ENCODE results near the gene EFNB2. TPM values are rescaled to one million over a fixed set of nuclear protein-coding genes. Genes with fewer than 3 reads are reported as not detected.
A peak's percentile ranks its signal among the peaks of the same experiment; 100 is the strongest.

Gene EFNB2
- total RNA-seq, 1 experiment from 2014 or later = 5.2 TPM

DNA sequence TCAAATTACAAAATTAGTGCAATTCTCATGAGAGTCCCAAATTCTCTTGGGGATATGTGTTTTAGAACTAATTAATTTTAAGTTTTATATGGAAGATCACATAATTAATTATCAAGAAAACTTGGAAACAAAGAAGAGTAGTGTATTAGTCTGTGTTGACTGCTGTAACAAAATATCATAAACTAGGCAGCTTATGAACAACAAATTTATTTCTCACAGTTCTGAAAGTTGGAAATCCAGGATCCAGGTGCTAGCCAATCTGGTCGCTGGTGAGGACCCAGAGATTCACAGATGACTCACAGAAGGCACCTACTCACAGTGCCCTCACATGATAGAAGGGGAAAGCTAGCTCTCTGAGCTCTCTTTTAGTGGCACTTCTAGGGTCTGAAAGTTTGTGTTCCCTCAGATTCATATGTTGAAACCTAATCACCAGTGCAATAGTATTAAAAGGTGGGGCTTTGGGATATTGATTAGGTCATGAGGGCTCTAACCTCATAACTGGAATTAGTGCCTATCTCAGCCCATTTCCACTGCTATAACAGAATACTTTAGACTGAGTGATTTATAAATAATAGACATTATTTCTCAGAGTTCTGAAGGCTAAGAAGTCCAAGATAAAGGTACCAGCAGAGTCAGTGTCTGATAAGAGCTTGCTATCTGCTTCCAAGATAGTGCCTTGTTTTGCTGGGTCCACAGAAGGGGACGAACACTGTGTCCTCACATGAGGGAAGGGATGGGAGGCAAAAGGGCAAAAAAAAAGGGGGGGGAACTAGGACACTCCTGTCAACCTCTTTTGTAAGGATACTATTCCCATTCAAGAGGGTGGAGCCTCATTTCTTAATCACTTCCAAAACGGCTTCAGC lies 34.0 kb upstream of the EFNB2 start:
- ChIA-PET CTCF (no interaction called here), POLR2A (ENCODE audit: low non-redundant PET) (interaction anchor here (0.7 kb wide), 1 partner anchor 26 kb away, joined by 4 read pairs; no protein-coding TSS in a partner anchor)

DNA sequence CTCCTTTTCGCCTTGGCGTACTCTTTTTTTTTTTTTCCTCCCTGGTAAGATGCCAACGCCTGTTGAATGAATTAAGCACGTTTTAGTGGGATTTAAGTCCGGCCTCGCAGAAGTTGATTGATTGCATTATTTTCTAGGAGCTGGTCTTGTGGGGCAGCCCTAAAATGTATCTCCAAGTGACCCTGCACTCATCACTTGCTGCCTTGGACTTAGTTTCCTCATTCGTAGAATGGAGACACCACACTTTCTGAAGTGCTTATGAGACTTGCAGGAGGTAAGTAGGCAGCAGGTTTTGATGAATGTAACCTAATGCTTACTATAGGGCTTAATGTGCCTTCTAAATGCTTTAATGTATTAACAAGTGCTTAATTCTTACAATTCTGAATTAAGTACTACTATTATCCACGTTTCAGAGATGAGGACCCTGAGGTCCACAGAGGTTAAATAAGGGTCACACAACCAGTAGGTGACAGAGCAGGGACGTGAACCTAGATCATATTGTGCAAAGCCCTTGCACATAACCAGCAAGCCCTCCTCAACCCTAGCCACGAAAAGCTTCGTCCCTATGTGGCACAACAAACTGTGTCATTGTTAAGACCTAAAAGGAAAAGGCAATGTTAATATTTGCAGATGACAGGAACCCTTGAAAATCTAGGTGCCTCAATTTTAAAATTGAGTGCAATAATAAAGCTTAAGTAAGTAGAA lies 33.0 kb upstream of the EFNB2 start:
- H3K27ac ChIP-seq (ENCODE audit: low read depth, low read length, poor library complexity, severe bottlenecking) = peak overlapping the region; percentile 95
- TSS peak; percentile 78 for BruUV-seq (replicated peaks)
- DNase-seq (ENCODE audit: low spot score) = no peak
- intact Hi-C loops (cut with micrococcal nuclease; ENCODE audit: unreplicated experiment) = no loop called here
- no peaks in the 10 kb centered on the region for H3K9me3 ChIP-seq (ENCODE audit: low read depth, low read length, poor library complexity, severe bottlenecking)
- no peaks in the 10 kb centered on the region for H3K36me3 ChIP-seq (ENCODE audit: insufficient read depth, low read length, poor library complexity, severe bottlenecking)
- peak overlapping the region; percentile 88 for H3K4me3 ChIP-seq (ENCODE audit: low read depth, low read length, poor library complexity, severe bottlenecking)
- ChIA-PET CTCF (interaction anchor here (1.0 kb wide), 1 partner anchor 32 kb away, joined by 3 read pairs; no protein-coding TSS in a partner anchor), POLR2A (ENCODE audit: low non-redundant PET) (no interaction called here)
- peaks cover 28% of the 10 kb centered on the region for H3K4me1 ChIP-seq (ENCODE audit: insufficient read depth, low read length, poor library complexity, severe bottlenecking)
- no peaks in the 10 kb centered on the region for H3K27me3 ChIP-seq (replicated peaks; ENCODE audit: insufficient read depth, low read depth, low read length, poor library complexity)
- TF ChIP-seq, protein P1, sequence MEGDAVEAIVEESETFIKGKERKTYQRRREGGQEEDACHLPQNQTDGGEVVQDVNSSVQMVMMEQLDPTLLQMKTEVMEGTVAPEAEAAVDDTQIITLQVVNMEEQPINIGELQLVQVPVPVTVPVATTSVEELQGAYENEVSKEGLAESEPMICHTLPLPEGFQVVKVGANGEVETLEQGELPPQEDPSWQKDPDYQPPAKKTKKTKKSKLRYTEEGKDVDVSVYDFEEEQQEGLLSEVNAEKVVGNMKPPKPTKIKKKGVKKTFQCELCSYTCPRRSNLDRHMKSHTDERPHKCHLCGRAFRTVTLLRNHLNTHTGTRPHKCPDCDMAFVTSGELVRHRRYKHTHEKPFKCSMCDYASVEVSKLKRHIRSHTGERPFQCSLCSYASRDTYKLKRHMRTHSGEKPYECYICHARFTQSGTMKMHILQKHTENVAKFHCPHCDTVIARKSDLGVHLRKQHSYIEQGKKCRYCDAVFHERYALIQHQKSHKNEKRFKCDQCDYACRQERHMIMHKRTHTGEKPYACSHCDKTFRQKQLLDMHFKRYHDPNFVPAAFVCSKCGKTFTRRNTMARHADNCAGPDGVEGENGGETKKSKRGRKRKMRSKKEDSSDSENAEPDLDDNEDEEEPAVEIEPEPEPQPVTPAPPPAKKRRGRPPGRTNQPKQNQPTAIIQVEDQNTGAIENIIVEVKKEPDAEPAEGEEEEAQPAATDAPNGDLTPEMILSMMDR (conservative IDR thresholded peaks at IDR 0.05; ENCODE audit: low read depth, low read length) = no peak
- no peak for TF ChIP-seq EZH2 (IDR thresholded peaks at IDR 0.05; ENCODE audit: borderline replicate concordance, low read depth, low read length, poor library complexity, severe bottlenecking)

More for the DNA sequence above, 34.0 kb upstream of the EFNB2 start:
- BruUV-seq (replicated peaks) = no TSS peak
- intact Hi-C loops (cut with micrococcal nuclease; ENCODE audit: unreplicated experiment) = no loop called here
- Histone ChIP-seq H3K9me3 (ENCODE audit: low read depth, low read length, poor library complexity, severe bottlenecking) (no peaks in the 10 kb centered on the region), H3K4me3 (ENCODE audit: low read depth, low read length, poor library complexity, severe bottlenecking) (no peak overlapping the region), H3K27ac (ENCODE audit: low read depth, low read length, poor library complexity, severe bottlenecking) (no peak overlapping the region), H3K27me3 (replicated peaks; ENCODE audit: insufficient read depth, low read depth, low read length, poor library complexity) (no peaks in the 10 kb centered on the region), H3K36me3 (ENCODE audit: insufficient read depth, low read length, poor library complexity, severe bottlenecking) (no peaks in the 10 kb centered on the region), H3K4me1 (ENCODE audit: insufficient read depth, low read length, poor library complexity, severe bottlenecking) (peaks cover 24% of the 10 kb centered on the region)
- no peak for TF ChIP-seq EZH2 (IDR thresholded peaks at IDR 0.05; ENCODE audit: borderline replicate concordance, low read depth, low read length, poor library complexity, severe bottlenecking)
- TF ChIP-seq, protein P1 (conservative IDR thresholded peaks at IDR 0.05; ENCODE audit: low read depth, low read length) = no peak
- DNase-seq (ENCODE audit: low spot score) = no peak

DNA sequence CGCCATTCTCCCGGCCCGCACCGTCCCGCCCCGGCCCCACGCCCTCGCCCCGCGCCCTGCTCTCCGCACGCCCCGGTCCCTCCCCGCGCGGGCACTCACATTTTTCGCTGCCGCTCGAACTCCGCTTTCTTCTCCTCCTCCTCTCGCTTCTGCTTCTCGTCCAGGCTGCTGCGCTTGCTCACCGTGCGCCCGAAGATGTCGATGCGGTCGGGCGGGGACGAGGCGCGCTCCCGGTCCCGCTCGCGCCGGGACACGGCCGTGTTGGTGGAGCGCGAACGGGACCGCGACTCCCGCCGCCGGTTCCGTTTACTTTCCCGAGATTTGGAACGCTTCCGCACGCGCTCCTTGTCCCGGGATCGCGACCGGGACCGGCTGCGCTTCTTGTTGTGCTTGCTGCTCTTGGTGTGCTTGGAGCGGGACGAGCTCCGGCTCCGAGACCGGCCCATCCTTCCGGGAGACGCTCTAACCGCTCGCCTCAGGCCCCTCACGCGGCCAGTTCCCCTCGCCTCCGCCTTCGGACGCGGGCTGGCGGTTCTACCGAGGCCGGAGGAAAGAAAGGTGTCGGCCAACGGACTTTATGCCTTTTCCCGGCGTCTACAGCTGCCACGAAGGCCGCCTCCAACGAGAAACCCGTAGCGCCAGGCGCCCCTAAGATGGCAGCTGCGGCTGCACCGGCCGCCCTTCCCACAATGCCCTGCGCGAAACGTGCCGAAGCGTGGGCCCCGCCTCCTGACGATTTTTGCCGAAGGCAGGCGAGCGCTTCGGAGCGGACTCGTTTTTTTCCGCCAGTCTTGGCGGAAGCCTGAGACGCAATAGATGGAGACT lies 32.2 kb upstream of the EFNB2 start, which contains the start of gene ARGLU1:
Gene ARGLU1 (minus strand): TSS at position 664 of the 825 bp plus-strand sequence. CDS start 218 bp downstream, at position 446.
- Histone ChIP-seq H3K4me3 (ENCODE audit: low read depth, low read length, poor library complexity, severe bottlenecking) (peak within 1 kb of the TSS; percentile 88), H3K4me1 (ENCODE audit: insufficient read depth, low read length, poor library complexity, severe bottlenecking) (peaks cover 28% of the 10 kb centered on the region), H3K9me3 (ENCODE audit: low read depth, low read length, poor library complexity, severe bottlenecking) (no peaks in the 10 kb centered on the region), H3K36me3 (ENCODE audit: insufficient read depth, low read length, poor library complexity, severe bottlenecking) (no peaks in the 10 kb centered on the region), H3K27me3 (replicated peaks; ENCODE audit: insufficient read depth, low read depth, low read length, poor library complexity) (no peaks in the 10 kb centered on the region), H3K27ac (ENCODE audit: low read depth, low read length, poor library complexity, severe bottlenecking) (peak within 1 kb of the TSS; percentile 95)
- ChIA-PET CTCF (interaction anchor here (1.0 kb wide), 1 partner anchor 31 kb away, joined by 3 read pairs; no protein-coding TSS in a partner anchor), POLR2A (ENCODE audit: low non-redundant PET) (no interaction called here)
- TF ChIP-seq EZH2 (IDR thresholded peaks at IDR 0.05; ENCODE audit: borderline replicate concordance, low read depth, low read length, poor library complexity, severe bottlenecking) = no peak
- TF ChIP-seq, protein P1 (conservative IDR thresholded peaks at IDR 0.05; ENCODE audit: low read depth, low read length) = no peak
- no TSS peak for BruUV-seq (replicated peaks)
- DNase-seq (ENCODE audit: low spot score) = peak; percentile 95
- intact Hi-C loops (cut with micrococcal nuclease; ENCODE audit: unreplicated experiment) = no loop called here
